ENCODE measurements around the gene ARID1B. TPM values are rescaled to one million over a fixed set of nuclear protein-coding genes. Genes with fewer than 3 reads are reported as not detected.

The ARID1B gene
- total and polyA plus RNA-seq, 2 experiments from 2014 or later: 32.9 to 67.0 TPM

DNA sequence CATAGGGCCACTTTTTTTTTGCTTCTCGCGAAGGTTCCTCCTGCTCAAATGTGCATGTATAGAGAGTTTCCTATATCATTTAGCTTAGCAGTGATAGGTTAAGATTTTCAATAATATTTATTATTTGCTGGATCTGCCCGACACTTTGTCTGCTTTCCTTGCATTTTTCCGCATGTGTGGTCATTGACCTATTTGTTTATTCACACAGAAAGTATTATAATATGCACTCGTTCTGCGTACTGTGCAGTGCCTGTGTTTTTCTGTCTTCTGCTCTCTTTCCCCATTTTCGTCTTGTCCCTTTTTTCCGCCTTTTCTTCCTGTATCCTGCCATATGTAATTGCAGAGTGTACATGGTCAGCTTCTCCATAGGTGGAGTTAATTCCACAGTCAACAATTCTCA lies 290.3 kb downstream of the ARID1B start:
- H4K20me1 ChIP-seq (ENCODE audit: insufficient read depth, poor library complexity, severe bottlenecking): peaks cover 27% of the 10 kb centered on the region
- WGBS (ENCODE audit: low lambda C conversion rate, missing lambda C conversion rate): 98% methylated on average over 8 of the region's 8 CpGs
- H3K4me1 ChIP-seq (ENCODE audit: insufficient read depth): peaks cover 25% of the 10 kb centered on the region

GRCh38 chr6:157068691-157069324 lies 291.6 kb downstream of the ARID1B start:
- Histone ChIP-seq H4K20me1 (ENCODE audit: insufficient read depth, poor library complexity, severe bottlenecking) (peaks cover 27% of the 10 kb centered on the region), H3K79me2 (peaks cover 73% of the 10 kb centered on the region), H3K4me2 (peak overlapping the region; percentile 38), H2AFZ (no peak overlapping the region), H3K4me1 (ENCODE audit: insufficient read depth) (peaks cover 25% of the 10 kb centered on the region), H3K36me3 (replicated peaks; ENCODE audit: insufficient read depth, low read depth) (no peaks in the 10 kb centered on the region), H3K27me3 (no peaks in the 10 kb centered on the region), H3K9me2 (replicated peaks; ENCODE audit: insufficient read depth) (no peaks in the 10 kb centered on the region), H3K9me3 (ENCODE audit: low read depth) (no peaks in the 10 kb centered on the region), H3K27ac (peak overlapping the region; percentile 2), H3K4me3 (no peak overlapping the region)
- TF ChIP-seq, protein P1, sequence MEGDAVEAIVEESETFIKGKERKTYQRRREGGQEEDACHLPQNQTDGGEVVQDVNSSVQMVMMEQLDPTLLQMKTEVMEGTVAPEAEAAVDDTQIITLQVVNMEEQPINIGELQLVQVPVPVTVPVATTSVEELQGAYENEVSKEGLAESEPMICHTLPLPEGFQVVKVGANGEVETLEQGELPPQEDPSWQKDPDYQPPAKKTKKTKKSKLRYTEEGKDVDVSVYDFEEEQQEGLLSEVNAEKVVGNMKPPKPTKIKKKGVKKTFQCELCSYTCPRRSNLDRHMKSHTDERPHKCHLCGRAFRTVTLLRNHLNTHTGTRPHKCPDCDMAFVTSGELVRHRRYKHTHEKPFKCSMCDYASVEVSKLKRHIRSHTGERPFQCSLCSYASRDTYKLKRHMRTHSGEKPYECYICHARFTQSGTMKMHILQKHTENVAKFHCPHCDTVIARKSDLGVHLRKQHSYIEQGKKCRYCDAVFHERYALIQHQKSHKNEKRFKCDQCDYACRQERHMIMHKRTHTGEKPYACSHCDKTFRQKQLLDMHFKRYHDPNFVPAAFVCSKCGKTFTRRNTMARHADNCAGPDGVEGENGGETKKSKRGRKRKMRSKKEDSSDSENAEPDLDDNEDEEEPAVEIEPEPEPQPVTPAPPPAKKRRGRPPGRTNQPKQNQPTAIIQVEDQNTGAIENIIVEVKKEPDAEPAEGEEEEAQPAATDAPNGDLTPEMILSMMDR (IDR thresholded peaks at IDR 0.05; ENCODE audit: poor library complexity): no peak
- TF ChIP-seq EZH2 (IDR thresholded peaks at IDR 0.05; ENCODE audit: borderline replicate concordance) (no peak), EZH2phosphoT487 (IDR thresholded peaks at IDR 0.05; ENCODE audit: low read depth, severe bottlenecking, unreplicated experiment) (no peak)
- no peak for DNase-seq (ENCODE audit: low spot score)
- 71% methylated on average over 7 of the region's 7 CpGs for WGBS (ENCODE audit: low lambda C conversion rate, missing lambda C conversion rate)

More for the DNA sequence above, 290.3 kb downstream of the ARID1B start:
- H3K4me3 ChIP-seq: no peak overlapping the region
- H3K79me2 ChIP-seq: peaks cover 69% of the 10 kb centered on the region
- no peak for DNase-seq (ENCODE audit: low spot score)
- no peaks in the 10 kb centered on the region for H3K27me3 ChIP-seq
- no peak overlapping the region for H3K4me2 ChIP-seq
- H2AFZ ChIP-seq: no peak overlapping the region
- H3K27ac ChIP-seq: no peak overlapping the region
- H3K36me3 ChIP-seq (replicated peaks; ENCODE audit: insufficient read depth, low read depth): no peaks in the 10 kb centered on the region
- H3K9me3 ChIP-seq (ENCODE audit: low read depth): no peaks in the 10 kb centered on the region
- no peak for TF ChIP-seq EZH2phosphoT487 (IDR thresholded peaks at IDR 0.05; ENCODE audit: low read depth, severe bottlenecking, unreplicated experiment)
- TF ChIP-seq EZH2 (IDR thresholded peaks at IDR 0.05; ENCODE audit: borderline replicate concordance): no peak
- TF ChIP-seq, protein P1 (IDR thresholded peaks at IDR 0.05; ENCODE audit: poor library complexity): no peak
- H3K9me2 ChIP-seq (replicated peaks; ENCODE audit: insufficient read depth): no peaks in the 10 kb centered on the region

GRCh38 chr6:157069585-157069984 lies 292.4 kb downstream of the ARID1B start:
- Histone ChIP-seq H3K36me3 (replicated peaks; ENCODE audit: insufficient read depth, low read depth) (no peaks in the 10 kb centered on the region), H3K4me1 (ENCODE audit: insufficient read depth) (peaks cover 25% of the 10 kb centered on the region), H3K9me3 (ENCODE audit: low read depth) (no peaks in the 10 kb centered on the region), H3K4me2 (no peak overlapping the region), H3K27me3 (no peaks in the 10 kb centered on the region), H2AFZ (no peak overlapping the region), H3K9me2 (replicated peaks; ENCODE audit: insufficient read depth) (no peaks in the 10 kb centered on the region), H3K79me2 (peaks cover 77% of the 10 kb centered on the region), H4K20me1 (ENCODE audit: insufficient read depth, poor library complexity, severe bottlenecking) (peaks cover 27% of the 10 kb centered on the region), H3K27ac (no peak overlapping the region), H3K4me3 (no peak overlapping the region)
- TF ChIP-seq EZH2phosphoT487 (IDR thresholded peaks at IDR 0.05; ENCODE audit: low read depth, severe bottlenecking, unreplicated experiment) (no peak), EZH2 (IDR thresholded peaks at IDR 0.05; ENCODE audit: borderline replicate concordance) (no peak)
- TF ChIP-seq, protein P1 (IDR thresholded peaks at IDR 0.05; ENCODE audit: poor library complexity): no peak
- WGBS (ENCODE audit: low lambda C conversion rate, missing lambda C conversion rate): 82% methylated on average over 5 of the region's 5 CpGs
- no peak for DNase-seq (ENCODE audit: low spot score)
